ENCODE results near the gene NDUFV1. TPM values are rescaled to one million over a fixed set of nuclear protein-coding genes. Genes with fewer than 3 reads are reported as not detected.
A peak's percentile ranks its signal among the peaks of the same experiment; 100 is the strongest.

NDUFV1 gene
- total and polyA plus RNA-seq, 9 of the 15 experiments (the other 6 are each of a cell fraction or from before 2014, with no cell fraction given): 10.8 to 423 (median 209) TPM

GRCh38 chr11:67600324-67601029 is 6.3 kb upstream of the NDUFV1 start (continued):
- 0 out of 4 replicates have a peak, but pooled peaks of 1 of the 2 experiments have one; percentile 50 for TF ChIP-seq MLLT1 (IDR thresholded peaks at IDR 0.05)
- TF ChIP-seq SMARCA4 (IDR thresholded peaks at IDR 0.05): peak; percentile 63; the same call in 1 of the 2 replicates
- peak in 1 of 3 experiments; percentile 60; a peak in 2 of 6 replicates for TF ChIP-seq ZBTB11 (CRISPR knock-in tag; IDR thresholded peaks at IDR 0.05)
- peak; percentile 35; the same call in 1 of the 2 replicates for TF ChIP-seq SPI1 (IDR thresholded peaks at IDR 0.05; ENCODE audit: borderline replicate concordance, low read depth, low read length)
- no peak for TF ChIP-seq ZNF551 (CRISPR knock-in tag; IDR thresholded peaks at IDR 0.05)
- TF ChIP-seq NR2C1 (IDR thresholded peaks at IDR 0.05): no peak
- TF ChIP-seq NR2C1 (tag; IDR thresholded peaks at IDR 0.05): 0 out of 2 replicates have a peak, but pooled peaks have one; percentile 43
- TF ChIP-seq STAT5A (IDR thresholded peaks at IDR 0.05; ENCODE audit: borderline replicate concordance, low read length): peak; percentile 58
- 0 out of 2 replicates have a peak, but pooled peaks have one; percentile 9 for TF ChIP-seq MTA1 (IDR thresholded peaks at IDR 0.05; ENCODE audit: borderline replicate concordance)
- peak in 1 of 2 experiments; percentile 50; a peak in 1 of 4 replicates for TF ChIP-seq TBL1XR1 (IDR thresholded peaks at IDR 0.05; ENCODE audit: low read length in 2 of 2)
- no peak for TF ChIP-seq HEY1 (CRISPR knock-in tag; IDR thresholded peaks at IDR 0.05; ENCODE audit: borderline replicate concordance)
- no peak for TF ChIP-seq ARID2 (IDR thresholded peaks at IDR 0.05)
- TF ChIP-seq TOE1 (IDR thresholded peaks at IDR 0.05; ENCODE audit: borderline replicate concordance): 0 out of 2 replicates have a peak, but pooled peaks have one; percentile 16
- TF ChIP-seq TOE1 (CRISPR knock-in tag; IDR thresholded peaks at IDR 0.05; ENCODE audit: borderline replicate concordance, low read depth): no peak
- TF ChIP-seq NEUROD1 (IDR thresholded peaks at IDR 0.05; ENCODE audit: borderline replicate concordance, low read depth, low read length, partially characterized antibody): peak; percentile 53
- no peak for TF ChIP-seq SFPQ (IDR thresholded peaks at IDR 0.05; ENCODE audit: low read depth, low read length)
- no peak for TF ChIP-seq DNMT1 (IDR thresholded peaks at IDR 0.05)
- no peak for TF ChIP-seq U2AF2 (optimal IDR thresholded peaks at IDR 0.05; ENCODE audit: low read depth, low read length)
- TF ChIP-seq MAZ (CRISPR knock-in tag; conservative IDR thresholded peaks at IDR 0.05 in 1 of 2, IDR thresholded peaks at IDR 0.05 in 1 of 2): peak in 1 of 2 experiments; percentile 45; a peak in 1 of 4 replicates
- peak; percentile 85 for TF ChIP-seq EP300 (IDR thresholded peaks at IDR 0.05; ENCODE audit: low read length)
- peak; percentile 87; the same call in 1 of the 2 replicates for TF ChIP-seq RNF2 (IDR thresholded peaks at IDR 0.05)
